H1 (cell line): ENCODE data around the gene CERS3. TPM values are rescaled to one million over a fixed set of nuclear protein-coding genes. Genes with fewer than 3 reads are reported as not detected.

Experiments
- CTCF ChIA-PET: fragments of 300-600 bp; sonication (Branson Sonifier 250); formaldehyde crosslinking; loops from one replicate; lab custom pipeline; 2021; ENCODE audit not compliant: partially characterized antibody; lab: Charles Lee
- POLR2A ChIA-PET: fragments of 300-600 bp; sonication (Branson Sonifier 250); formaldehyde crosslinking; loops from one replicate; lab custom pipeline; 2021; ENCODE audit warnings: inconsistent platforms; ENCODE audit not compliant: partially characterized antibody; lab: Charles Lee
- DNase-seq, 2 experiments: peaks; one replicate each; pipeline versions ENCODE4 v3.0.0 to v3.0.0-alpha.2; 2010 to 2022; ENCODE audit warnings: low spot score in 2 of 2, low read depth in 1 of 2, mixed read lengths in 1 of 2
- FAIRE-seq: peaks from 2 replicates; lab custom pipeline; 2011; peaks lifted over from hg19 to GRCh38; lab: Jason Lieb, UNC
- H2AFZ ChIP-seq: 2 replicates; pipeline ENCODE4 v1.8.1; 2012; ENCODE audit warnings: low read length, inconsistent platforms
- H2AK5ac ChIP-seq: 2 replicates; pipeline ENCODE4 v1.6.1; 2013; ENCODE audit warnings: low read depth, low read length
- H2BK120ac ChIP-seq: replicated peaks from 2 replicates; pipeline ENCODE3; 2013; ENCODE audit warnings: low read depth, low read length, inconsistent platforms
- H2BK12ac ChIP-seq: 2 replicates; pipeline ENCODE4 v1.6.1; 2013; ENCODE audit warnings: low read depth, low read length
- H2BK15ac ChIP-seq: 2 replicates; pipeline ENCODE4 v1.6.1; 2013; ENCODE audit warnings: low read length
- H2BK20ac ChIP-seq: 2 replicates; pipeline ENCODE4 v1.6.1; 2013; ENCODE audit warnings: low read length
- H2BK5ac ChIP-seq: 2 replicates; pipeline ENCODE4 v1.6.1; 2013; ENCODE audit warnings: low read depth, low read length
- H3K14ac ChIP-seq: 2 replicates; pipeline ENCODE4 v1.6.1; 2013; ENCODE audit warnings: inconsistent platforms; ENCODE audit not compliant: insufficient read length
- H3K18ac ChIP-seq: 2 replicates; pipeline ENCODE4 v1.6.1; 2013; ENCODE audit warnings: low read length; ENCODE audit errors: extremely low read depth
- H3K23ac ChIP-seq: 2 replicates; pipeline ENCODE4 v1.6.1; 2013; ENCODE audit warnings: inconsistent platforms; ENCODE audit not compliant: insufficient read length
- H3K23me2 ChIP-seq: 2 replicates; pipeline ENCODE4 v1.6.1; 2013; ENCODE audit warnings: low read depth, low read length
- H3K27ac ChIP-seq: 2 replicates; pipeline ENCODE4 v1.6.1; 2011; ENCODE audit warnings: low read depth, low read length, inconsistent platforms
- H3K27me3 ChIP-seq, 4 experiments: replicated peaks in 1 of 4; 1 replicate in 1 of 4; 2 replicates in 3 of 4; pipeline versions ENCODE4 v1.6.1 to v1.8.1; 2011 to 2013; ENCODE audit warnings: low read length in 3 of 4, mild to moderate bottlenecking in 3 of 4, inconsistent platforms in 2 of 4, mixed read lengths in 2 of 4, moderate library complexity in 1 of 4; ENCODE audit not compliant: control insufficient read depth in 3 of 4, insufficient read depth in 3 of 4; ENCODE audit errors: extremely low read depth in 1 of 4
- H3K36me3 ChIP-seq, 4 experiments: 2 replicates each; pipeline versions ENCODE4 v1.6.1 to v1.8.1; 2011 to 2013; ENCODE audit warnings: mild to moderate bottlenecking in 4 of 4, low read length in 3 of 4, moderate library complexity in 2 of 4, control low read depth in 1 of 4, inconsistent platforms in 1 of 4; ENCODE audit not compliant: insufficient read depth in 4 of 4, control insufficient read depth in 2 of 4
- H3K4ac ChIP-seq: replicated peaks from 2 replicates; pipeline ENCODE3; 2013; ENCODE audit warnings: low read length, low read depth, mixed read lengths, inconsistent platforms; ENCODE audit not compliant: insufficient read length
- H3K4me1 ChIP-seq, 4 experiments: replicated peaks in 1 of 4; 1 replicate in 1 of 4; 2 replicates in 3 of 4; pipeline versions ENCODE4 v1.6.1 to v1.8.1; 2011 to 2013; ENCODE audit warnings: low read length in 3 of 4, inconsistent platforms in 2 of 4, mixed read lengths in 1 of 4; ENCODE audit not compliant: insufficient read depth in 4 of 4, control insufficient read depth in 3 of 4
- H3K4me2 ChIP-seq, 2 experiments: 2 replicates each; pipeline versions ENCODE4 v1.6.1 to v1.8.1; 2011 to 2013; ENCODE audit warnings: low read depth in 2 of 2, low read length in 2 of 2, control low read depth in 1 of 2, inconsistent platforms in 1 of 2, mild to moderate bottlenecking in 1 of 2; ENCODE audit not compliant: insufficient read depth in 1 of 2
- H3K4me3 ChIP-seq, 4 experiments: fragments of 200-600, 300-600 bp in 1 of 4; sonication (generic), shearing (Covaris generic), sonication (Bioruptor Twin) in 1 of 4; 2 replicates each; pipeline versions ENCODE4 v1.5.1 to v1.8.1; 2011 to 2016; ENCODE audit warnings: low read length in 4 of 4, low read depth in 3 of 4, control low read depth in 2 of 4, inconsistent platforms in 2 of 4, mild to moderate bottlenecking in 2 of 4, mixed read lengths in 1 of 4, moderate library complexity in 1 of 4; ENCODE audit not compliant: insufficient read depth in 2 of 4; ENCODE audit errors: extremely low read depth in 1 of 4
- H3K56ac ChIP-seq: replicated peaks from 2 replicates; pipeline ENCODE3; 2013; ENCODE audit warnings: low read depth, mild to moderate bottlenecking, mixed read lengths, low read length, inconsistent platforms; ENCODE audit not compliant: insufficient read length
- H3K79me1 ChIP-seq: 2 replicates; pipeline ENCODE4 v1.6.1; 2013; ENCODE audit warnings: low read depth, low read length, control low read depth
- H3K79me2 ChIP-seq, 2 experiments: 2 replicates each; pipeline versions ENCODE4 v1.6.1 to v1.8.1; 2012 to 2013; ENCODE audit warnings: low read length in 2 of 2, mild to moderate bottlenecking in 2 of 2, inconsistent platforms in 1 of 2; ENCODE audit not compliant: insufficient read depth in 2 of 2, control insufficient read depth in 1 of 2
- H3K9ac ChIP-seq, 4 experiments: replicated peaks in 1 of 4; 1 replicate in 1 of 4; 2 replicates in 3 of 4; pipeline versions ENCODE4 v1.6.1 to v1.8.1; 2011 to 2013; ENCODE audit warnings: low read depth in 3 of 4, low read length in 3 of 4, control low read depth in 2 of 4, mild to moderate bottlenecking in 2 of 4, moderate library complexity in 2 of 4, inconsistent platforms in 1 of 4; ENCODE audit errors: extremely low read depth in 1 of 4
- H3K9me3 ChIP-seq, 2 experiments: 2 replicates each; pipeline versions ENCODE4 v1.6.1 to v1.8.1; 2012 to 2013; ENCODE audit warnings: mild to moderate bottlenecking in 2 of 2, moderate library complexity in 2 of 2, control low read depth in 1 of 2, inconsistent platforms in 1 of 2, low read depth in 1 of 2, low read length in 1 of 2, mixed read lengths in 1 of 2; ENCODE audit not compliant: insufficient read depth in 2 of 2
- H4K20me1 ChIP-seq, 2 experiments: replicated peaks in 1 of 2; 2 replicates each; pipeline versions ENCODE3 to v1.8.1; 2011 to 2013; ENCODE audit warnings: inconsistent platforms in 2 of 2, low read length in 2 of 2, mild to moderate bottlenecking in 1 of 2; ENCODE audit not compliant: insufficient read depth in 2 of 2, control insufficient read depth in 1 of 2
- H4K5ac ChIP-seq: 2 replicates; pipeline ENCODE4 v1.6.1; 2013; ENCODE audit warnings: low read length, low read depth, mixed read lengths, inconsistent platforms; ENCODE audit not compliant: insufficient read length
- H4K8ac ChIP-seq: 2 replicates; pipeline ENCODE4 v1.8.0; 2013; ENCODE audit warnings: mild to moderate bottlenecking, moderate library complexity, low read length, inconsistent platforms; ENCODE audit not compliant: insufficient read depth; ENCODE audit errors: extremely low read depth
- H4K91ac ChIP-seq: replicated peaks from 2 replicates; pipeline ENCODE3; 2013; ENCODE audit warnings: low read length, mixed read lengths, inconsistent platforms; ENCODE audit not compliant: insufficient read length
- KDM5A ChIP-seq: fragments of 200-600 bp; IDR thresholded peaks from 2 replicates; pipeline ENCODE4 v1.7.1; 2012; ENCODE audit warnings: mild to moderate bottlenecking, low read length, inconsistent platforms, mixed read lengths
- RNF2 ChIP-seq: fragments of 200-900, 300-1000 bp; sonication (generic); IDR thresholded peaks from 2 replicates; pipeline ENCODE4 v1.7.1; 2016; ENCODE audit warnings: borderline replicate concordance, low read depth, mild to moderate bottlenecking, antibody characterized with exemption, low read length; ENCODE audit not compliant: poor library complexity, severe bottlenecking; ENCODE audit errors: missing control alignments
- SAP30 ChIP-seq: fragments of 300-600 bp; sonication (generic); IDR thresholded peaks from 2 replicates; pipeline ENCODE4 v1.7.1; 2012; ENCODE audit warnings: low read length, moderate library complexity, mild to moderate bottlenecking, inconsistent platforms; ENCODE audit not compliant: insufficient read depth, insufficient replicate concordance
- WGBS, 2 experiments: shearing (Covaris generic) in 1 of 2; methylation state at CpG; one replicate each; pipeline versions ENCODE4 v1.1.6 to v1.1.7; 2013 to 2015; ENCODE audit warnings: low lambda C conversion rate in 2 of 2, mixed read lengths in 2 of 2, inconsistent platforms in 1 of 2, low coverage in 1 of 2, missing lambda C conversion rate in 1 of 2; ENCODE audit not compliant: insufficient replicate concordance in 2 of 2, insufficient coverage in 1 of 2, insufficient read length in 1 of 2; ENCODE audit errors: extremely low coverage in 1 of 2, missing lambda C conversion rate in 1 of 2; 5-methylcytosine and 5-hydroxymethylcytosine counted together
- polyA plus RNA-seq, 7 experiments: library from polyadenylated mRNA; depleted of rRNA in 3 of 7; stranded (reverse) in 5 of 7; unstranded in 2 of 7; fragments of >200 nt in 5 of 7; fragments of 200-250 nt in 2 of 7; gene quantifications; 1 replicate in 5 of 7; 2 replicates in 1 of 7; 4 replicates in 1 of 7; pipeline versions ENCODE4 v1.2.1 to v1.2.3, GENCODE V29; 2011 to 2013; ENCODE audit warnings: missing spikeins in 2 of 7, mixed read lengths in 2 of 7
- total RNA-seq: library from RNA; stranded (reverse); fragmentation: NEBNext Ultra II Directional; extraction: Animal tissue kit (Norgen Biotek cat#: 25700); gene quantifications from 2 replicates; pipeline ENCODE4 v1.2.1, GENCODE V29; 2021

Gene CERS3
- total and polyA plus RNA-seq, 2 of the 8 experiments (the other 6 are each of a cell fraction or from before 2014, with no cell fraction given), result 0.62 TPM; not detected in 1

DNA sequence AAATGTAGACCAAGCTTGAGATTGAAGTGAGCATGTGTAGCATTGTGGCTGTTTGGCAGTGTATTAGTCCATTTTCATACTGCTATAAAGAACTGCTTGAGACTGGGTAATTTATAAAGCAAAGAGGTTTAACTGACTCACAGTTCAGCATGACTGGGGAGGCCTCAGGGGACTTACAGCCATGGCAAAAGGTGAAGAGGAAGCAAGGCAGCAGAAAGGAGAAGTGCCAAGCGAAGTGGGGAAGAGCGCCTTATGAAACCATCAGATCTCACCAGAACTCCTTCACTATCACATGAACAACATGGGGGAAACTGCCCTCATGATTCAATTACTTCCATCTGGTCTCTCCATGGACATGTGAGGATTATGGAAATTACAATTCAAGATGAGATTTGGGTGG, 8.6 kb upstream of the CERS3 start:
- Histone ChIP-seq H2BK15ac (no peak overlapping the region), H3K4ac (no peak overlapping the region), H4K91ac (no peak overlapping the region), H3K27me3 (no peaks in the 10 kb centered on the region), H3K79me2 (no peaks in the 10 kb centered on the region), H2BK12ac (no peak overlapping the region), H4K8ac (no peak overlapping the region), H3K27ac (no peak overlapping the region), H3K79me1 (no peaks in the 10 kb centered on the region), H2BK120ac (no peak overlapping the region), H3K4me2 (no peak overlapping the region), H3K4me3 (no peak overlapping the region), H3K9ac (no peak overlapping the region), H3K56ac (no peak overlapping the region), H2AFZ (no peak overlapping the region), H3K9me3 (peaks cover 45 to 55% of the 10 kb centered on the region in 2 experiments; a peak in 3 of 4 replicates), H3K14ac (no peak overlapping the region), H3K4me1 (no peaks in the 10 kb centered on the region), H3K23me2 (no peaks in the 10 kb centered on the region), H3K18ac (no peak overlapping the region), H3K23ac (no peak overlapping the region), H2BK20ac (no peak overlapping the region), H4K5ac (no peak overlapping the region), H2BK5ac (no peak overlapping the region), H2AK5ac (no peak overlapping the region), H4K20me1 (no peaks in the 10 kb centered on the region), H3K36me3 (no peaks in the 10 kb centered on the region)
- DNase-seq (no peak), FAIRE-seq (no peak)
- POLR2A ChIA-PET, result no interaction called here
- CTCF ChIA-PET, result interaction anchor here (1.3 kb wide), 1 partner anchor 187 kb away, joined by 4 read pairs; no protein-coding TSS in a partner anchor
- WGBS, 2 experiments, result 14% methylated on average over 2 of the region's 2 CpGs; no CpG with 5 or more reads in 1 of the 2 experiments
- TF ChIP-seq KDM5A (no peak), SAP30 (no peak), RNF2 (no peak)
